Gastroesophageal sphincter (tissue), 3 donors: ENCODE data around the gene GATA5.

Experiments used
- CTCF ChIP-seq, 4 experiments: fragments of 200-600 bp in 2 of 4; fragments of 450-650 bp in 2 of 4; sonication (generic) in 1 of 4; IDR thresholded peaks; one replicate each; pipeline ENCODE4 v1.5.1; 2017 to 2019; ENCODE audit warnings: antibody characterized with exemption in 4 of 4, mild to moderate bottlenecking in 2 of 4, moderate library complexity in 2 of 4
- EP300 ChIP-seq: sonication (generic); formaldehyde crosslinking; IDR thresholded peaks from one replicate; pipeline ENCODE4 v1.6.1; 2017; ENCODE audit warnings: antibody characterized with exemption, mild to moderate bottlenecking
- POLR2A ChIP-seq, 2 donors: fragments of 450-650 bp; IDR thresholded peaks; one replicate each; pipeline ENCODE4 v1.6.1; 2017; ENCODE audit warnings: antibody characterized with exemption in 2 of 2, mild to moderate bottlenecking in 2 of 2, moderate library complexity in 1 of 2

- TF ChIP-seq CTCF (IDR thresholded peaks at IDR 0.05) (no peak), EP300 (no peak), POLR2A (IDR thresholded peaks at IDR 0.05) (no peak)
Observed at GRCh38 chr20:62494537-62494936, 18.7 kb upstream of the GATA5 start.
